Measurements from ENCODE around the gene ZNF605.

DNA sequence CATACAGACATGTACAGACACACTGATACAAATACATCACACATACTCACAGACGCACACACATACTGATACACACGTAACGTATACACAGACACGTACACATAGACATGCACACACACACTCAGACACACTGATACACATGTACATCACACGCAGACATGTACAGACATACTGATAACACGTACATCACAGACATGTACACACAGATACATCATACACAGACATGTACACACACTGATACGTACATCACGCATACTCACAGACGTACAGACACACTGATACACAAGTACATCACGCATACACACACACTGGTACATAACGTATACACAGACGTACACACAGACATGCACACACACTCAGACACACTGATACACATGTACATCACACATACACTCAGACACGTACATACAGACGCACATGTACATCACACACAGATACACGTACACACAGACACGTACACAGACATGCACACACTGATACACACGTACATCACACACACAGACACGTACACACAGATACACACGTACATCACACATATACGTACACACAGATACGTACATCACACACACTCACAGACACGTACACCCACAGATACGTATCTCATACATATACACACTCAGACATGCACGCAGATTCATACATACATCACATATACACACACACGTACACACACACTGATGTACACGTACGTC, 5.1 kb downstream of the ZNF605 start:
- TF ChIP-seq, protein P1, sequence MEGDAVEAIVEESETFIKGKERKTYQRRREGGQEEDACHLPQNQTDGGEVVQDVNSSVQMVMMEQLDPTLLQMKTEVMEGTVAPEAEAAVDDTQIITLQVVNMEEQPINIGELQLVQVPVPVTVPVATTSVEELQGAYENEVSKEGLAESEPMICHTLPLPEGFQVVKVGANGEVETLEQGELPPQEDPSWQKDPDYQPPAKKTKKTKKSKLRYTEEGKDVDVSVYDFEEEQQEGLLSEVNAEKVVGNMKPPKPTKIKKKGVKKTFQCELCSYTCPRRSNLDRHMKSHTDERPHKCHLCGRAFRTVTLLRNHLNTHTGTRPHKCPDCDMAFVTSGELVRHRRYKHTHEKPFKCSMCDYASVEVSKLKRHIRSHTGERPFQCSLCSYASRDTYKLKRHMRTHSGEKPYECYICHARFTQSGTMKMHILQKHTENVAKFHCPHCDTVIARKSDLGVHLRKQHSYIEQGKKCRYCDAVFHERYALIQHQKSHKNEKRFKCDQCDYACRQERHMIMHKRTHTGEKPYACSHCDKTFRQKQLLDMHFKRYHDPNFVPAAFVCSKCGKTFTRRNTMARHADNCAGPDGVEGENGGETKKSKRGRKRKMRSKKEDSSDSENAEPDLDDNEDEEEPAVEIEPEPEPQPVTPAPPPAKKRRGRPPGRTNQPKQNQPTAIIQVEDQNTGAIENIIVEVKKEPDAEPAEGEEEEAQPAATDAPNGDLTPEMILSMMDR (IDR thresholded peaks at IDR 0.05; ENCODE audit: borderline replicate concordance, extremely low read depth, low read length, poor library complexity, severe bottlenecking) = no peak
- TF ChIP-seq EZH2 (IDR thresholded peaks at IDR 0.05; ENCODE audit: borderline replicate concordance, low read depth, low read length, severe bottlenecking) = no peak
